HG02678 (cell line): ENCODE measurements around the gene BIRC3.
"Not testable (repeated sequence)": the region's sequence is repeated elsewhere in the genome, so short reads cannot be mapped to it uniquely, and the experiment has no call there.

Source experiments
- ATAC-seq: cut with Tn5 transposase; IDR thresholded peaks from one replicate; pipeline ENCODE4 v1.9.1; 2021; ENCODE audit warnings: mild to moderate bottlenecking, moderate library complexity; ENCODE audit not compliant: unreplicated experiment

The BIRC3 gene

GRCh38 chr11:102320679-102321078 is 3.4 kb downstream of the BIRC3 start:
- no peak for ATAC-seq

DNA sequence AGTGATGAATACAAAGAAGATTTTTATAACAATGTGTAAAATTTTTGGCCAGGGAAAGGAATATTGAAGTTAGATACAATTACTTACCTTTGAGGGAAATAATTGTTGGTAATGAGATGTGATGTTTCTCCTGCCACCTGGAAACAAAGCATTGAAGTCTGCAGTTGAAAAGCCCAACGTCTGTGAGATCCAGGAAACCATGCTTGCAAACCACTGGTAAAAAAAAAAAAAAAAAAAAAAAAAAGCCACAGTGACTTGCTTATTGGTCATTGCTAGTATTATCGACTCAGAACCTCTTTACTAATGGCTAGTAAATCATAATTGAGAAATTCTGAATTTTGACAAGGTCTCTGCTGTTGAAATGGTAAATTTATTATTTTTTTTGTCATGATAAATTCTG is 5.3 kb downstream of the BIRC3 start:
- no peak for ATAC-seq

- ATAC-seq: no peak
These were observed 6.4 kb downstream of the BIRC3 start for GRCh38 chr11:102323542-102324251.

GRCh38 chr11:102325088-102325487 is 7.8 kb downstream of the BIRC3 start:
- no peak for ATAC-seq

DNA sequence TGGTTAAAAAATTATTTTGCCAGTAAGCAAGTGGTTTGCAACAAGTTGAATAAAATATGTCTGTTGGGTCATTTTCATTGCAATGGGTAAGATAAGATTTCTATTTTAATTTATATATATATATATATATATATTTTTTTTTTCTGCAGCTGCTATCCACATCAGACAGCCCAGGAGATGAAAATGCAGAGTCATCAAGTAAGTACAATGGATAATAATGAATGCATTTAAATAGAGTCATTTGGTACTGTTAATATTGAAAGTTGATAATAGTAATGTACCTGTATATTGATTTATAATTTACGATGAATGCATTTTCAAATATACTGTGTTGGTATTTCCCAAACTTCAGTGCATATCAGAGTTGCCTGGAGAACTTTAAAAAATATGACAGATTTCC is 11.5 kb downstream of the BIRC3 start:
- no peak for ATAC-seq

GRCh38 chr11:102330231-102330630 is 12.9 kb downstream of the BIRC3 start:
- no peak for ATAC-seq

GRCh38 chr11:102331341-102331740 is 14.1 kb downstream of the BIRC3 start:
- no peak for ATAC-seq

GRCh38 chr11:102332611-102332994 is 15.3 kb downstream of the BIRC3 start:
- no peak for ATAC-seq

DNA sequence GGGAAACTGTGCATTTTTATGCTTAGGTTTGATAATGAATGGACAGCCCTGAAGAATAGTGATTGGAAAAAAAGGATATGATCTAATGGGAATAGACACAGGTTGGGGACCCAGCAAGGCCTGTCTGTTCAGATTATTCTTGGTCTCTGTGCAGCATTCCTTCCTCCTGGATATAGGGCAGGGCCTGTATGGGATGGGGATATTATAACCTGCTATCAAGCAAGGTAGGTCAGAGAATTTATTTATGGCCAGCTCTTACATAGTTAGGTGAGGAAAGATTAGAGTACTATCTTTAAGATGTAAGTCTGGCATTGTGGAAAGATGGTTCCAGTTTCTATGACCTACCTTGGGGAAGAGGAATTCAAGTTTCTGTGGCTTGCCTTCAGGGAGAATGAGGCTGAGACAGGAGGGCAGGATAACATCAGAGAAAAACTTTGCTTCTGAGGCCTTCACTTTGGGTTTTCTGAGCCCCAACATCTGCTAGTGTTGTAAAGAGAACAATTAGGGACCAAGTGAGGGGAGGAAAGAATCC is 21.3 kb downstream of the BIRC3 start:
- ATAC-seq: no peak

DNA sequence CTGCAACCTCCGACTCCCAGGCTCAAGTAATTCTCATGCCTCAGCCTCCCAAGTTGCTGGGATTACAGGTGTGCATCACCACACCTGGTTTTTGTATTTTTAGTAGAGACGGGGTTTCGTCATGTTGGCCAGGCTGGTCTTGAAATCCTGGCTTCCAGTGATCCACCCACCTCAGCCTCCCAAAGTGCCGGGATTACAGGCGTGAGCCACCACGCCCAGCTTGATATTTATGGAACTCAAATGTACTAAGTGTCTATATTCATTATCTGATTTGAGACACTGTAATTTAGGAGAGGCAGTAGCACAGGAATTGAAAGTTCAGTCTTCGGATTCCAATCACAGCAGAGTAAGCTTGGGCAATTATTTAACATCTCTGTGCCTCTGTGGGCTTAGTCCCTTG is 24.0 kb downstream of the BIRC3 start:
- ATAC-seq: not testable (repeated sequence)

DNA sequence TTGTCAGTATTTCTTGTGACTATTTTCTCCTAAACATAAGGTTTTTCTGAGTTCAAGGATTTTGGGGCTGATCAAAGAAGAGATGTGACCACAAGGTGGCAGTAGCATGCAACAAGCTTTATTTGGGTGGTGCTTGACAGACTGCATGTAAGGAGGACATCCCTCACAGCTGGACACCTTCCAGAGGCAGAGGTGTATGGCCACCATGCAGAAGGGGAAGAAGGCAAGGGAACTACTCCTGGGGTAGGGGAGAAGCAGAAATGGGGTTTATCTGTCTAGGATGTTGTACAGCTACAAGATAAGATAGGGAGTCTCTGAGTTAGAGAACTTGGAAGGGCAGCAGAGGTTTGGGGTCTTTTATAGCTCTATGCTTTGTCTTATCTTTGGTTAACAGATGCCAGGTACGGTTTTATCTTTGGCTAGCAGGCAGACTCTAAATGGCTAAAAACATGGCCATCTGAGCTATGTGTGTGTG is 24.6 kb downstream of the BIRC3 start:
- peak; percentile 36 for ATAC-seq

- no peak for ATAC-seq
These were observed 26.5 kb downstream of the BIRC3 start for GRCh38 chr11:102343809-102344208.

DNA sequence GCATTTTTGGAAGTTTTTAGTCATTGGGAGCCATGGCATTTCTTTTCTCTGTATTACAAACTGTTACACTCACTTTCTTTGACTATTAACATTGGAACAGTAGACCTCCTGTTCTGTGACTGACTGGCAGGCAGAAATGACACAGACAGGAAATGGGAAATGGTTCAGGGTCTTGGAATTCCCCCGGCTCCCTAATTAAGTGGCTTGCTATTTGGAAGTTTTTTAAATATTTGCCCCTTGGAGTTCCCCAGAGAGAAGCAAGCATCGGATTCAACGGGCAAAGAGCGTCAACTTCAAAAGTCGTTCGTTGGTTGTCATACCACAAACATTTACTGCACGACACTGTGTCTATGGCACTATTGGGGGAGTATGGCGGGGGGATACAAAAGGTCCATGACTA is 28.6 kb downstream of the BIRC3 start:
- ATAC-seq: peak; percentile 14

DNA sequence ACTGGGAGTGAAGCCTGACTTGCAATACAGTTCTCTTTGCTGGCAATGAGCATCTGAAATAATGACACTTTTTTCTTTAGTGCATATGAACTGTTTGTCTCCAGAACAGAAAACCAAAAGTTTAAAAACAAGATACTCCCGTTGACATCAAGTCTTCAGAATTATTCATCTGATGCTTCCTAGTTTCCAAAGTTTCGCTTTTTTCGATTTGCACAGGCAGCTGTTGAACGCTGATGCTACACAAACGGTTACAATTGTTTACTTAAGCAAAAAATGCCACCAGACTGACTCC is 29.1 kb downstream of the BIRC3 start:
- no peak for ATAC-seq

DNA sequence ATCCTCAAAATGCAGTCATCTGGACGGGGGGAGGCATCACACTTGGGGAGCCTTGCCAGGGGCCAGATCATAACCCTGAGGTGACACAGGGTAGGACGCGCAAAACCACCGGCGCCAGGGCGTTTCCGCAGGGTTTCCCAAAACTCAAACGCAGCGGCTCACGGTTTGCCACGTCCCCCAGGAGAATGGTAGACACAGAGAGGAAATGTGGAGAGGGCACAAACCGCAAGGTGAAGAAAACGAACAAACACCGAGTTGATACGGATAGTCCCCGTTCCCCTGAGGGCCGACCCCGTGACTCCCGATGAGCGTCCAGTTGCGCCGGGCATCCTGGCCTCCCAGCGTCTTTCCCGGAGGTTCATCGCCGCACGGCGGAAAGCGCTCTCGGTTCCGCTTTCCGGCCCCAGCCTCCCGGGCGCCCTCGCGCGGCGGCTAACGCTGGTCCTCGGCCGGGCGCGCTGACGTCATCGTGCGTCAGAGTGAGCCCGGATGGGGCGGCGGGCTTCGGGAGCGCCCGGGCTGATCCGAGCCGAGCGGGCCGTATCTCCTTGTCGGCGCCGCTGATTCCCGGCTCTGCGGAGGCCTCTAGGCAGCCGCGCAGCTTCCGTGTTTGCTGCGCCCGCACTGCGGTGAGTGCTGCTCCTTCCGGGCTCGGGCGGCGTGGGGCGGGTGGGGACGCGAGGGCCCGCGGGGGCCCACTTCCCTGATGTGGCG is 29.6 kb downstream of the BIRC3 start, which contains the start of gene BIRC2:
Gene BIRC2 (plus strand): TSS at position 467 of the 714 bp plus-strand sequence. CDS start 2,641 bp downstream, outside the sequence.
- peak; percentile 84 for ATAC-seq

DNA sequence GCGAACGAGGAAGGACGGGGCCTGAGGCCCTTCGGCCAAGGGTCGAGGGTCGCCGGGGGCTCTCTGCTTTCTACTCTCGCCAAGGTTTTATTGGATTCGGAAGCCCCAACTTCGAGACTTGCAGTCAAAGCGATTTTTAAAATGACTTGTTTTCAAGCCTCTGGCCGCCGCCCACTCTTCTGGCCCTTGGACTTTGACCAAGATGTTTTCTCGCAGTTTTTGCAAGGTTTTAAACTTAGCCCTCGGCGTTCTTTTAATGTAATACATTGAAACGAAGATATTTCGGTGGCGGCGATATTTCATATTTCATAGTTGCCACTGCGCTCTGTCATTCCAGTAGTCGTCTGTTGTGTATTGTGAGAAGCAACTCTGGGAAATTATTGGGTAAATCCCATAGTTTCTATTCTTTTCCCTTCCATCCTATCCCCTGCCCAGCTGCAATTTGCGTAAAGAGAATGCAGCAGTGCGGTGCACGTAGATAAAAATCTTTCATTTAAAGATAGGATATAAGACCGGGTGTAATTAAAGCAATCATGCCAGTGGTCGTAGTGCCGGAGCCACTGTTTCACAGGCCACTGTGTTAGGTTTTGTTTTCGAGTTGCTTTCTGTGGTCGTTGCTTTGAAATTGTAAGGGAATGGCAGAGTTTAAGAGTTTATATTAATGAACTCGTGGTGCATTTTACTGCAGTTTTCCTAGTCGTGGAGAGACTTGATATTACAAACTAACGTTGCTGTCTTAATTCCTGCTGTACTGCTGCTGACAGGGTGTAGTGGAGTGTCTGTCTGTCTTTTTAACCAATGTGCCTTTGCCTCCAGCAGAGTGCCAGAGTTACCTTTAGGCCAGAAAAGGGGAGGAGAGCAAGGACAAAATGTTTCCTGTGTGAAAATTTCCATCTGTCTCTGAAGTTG is 30.4 kb downstream of the BIRC3 start:
- ATAC-seq: peak; percentile 19

DNA sequence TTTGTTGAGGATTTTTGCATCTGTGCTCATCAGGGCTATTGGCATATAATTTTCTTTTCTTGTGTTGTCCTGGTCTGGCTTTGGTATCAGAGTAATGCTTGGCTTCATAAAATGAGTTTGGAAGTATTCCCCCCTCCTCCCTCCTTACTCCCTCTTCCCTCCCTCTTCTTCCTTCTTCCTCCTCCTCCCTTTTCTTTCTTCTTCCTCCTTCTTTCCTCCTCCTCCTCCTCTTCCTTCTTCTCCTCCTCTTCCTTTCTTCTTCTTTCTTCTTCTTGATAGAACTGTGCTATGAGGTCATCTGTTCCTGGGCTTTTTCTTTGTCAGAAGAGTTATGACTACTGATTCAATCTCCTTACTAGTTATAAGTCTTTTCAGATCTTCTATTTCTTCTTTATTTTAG is 39.8 kb downstream of the BIRC3 start:
- no peak for ATAC-seq

- ATAC-seq: no peak
These were observed 42.1 kb downstream of the BIRC3 start for GRCh38 chr11:102359372-102359771.

DNA sequence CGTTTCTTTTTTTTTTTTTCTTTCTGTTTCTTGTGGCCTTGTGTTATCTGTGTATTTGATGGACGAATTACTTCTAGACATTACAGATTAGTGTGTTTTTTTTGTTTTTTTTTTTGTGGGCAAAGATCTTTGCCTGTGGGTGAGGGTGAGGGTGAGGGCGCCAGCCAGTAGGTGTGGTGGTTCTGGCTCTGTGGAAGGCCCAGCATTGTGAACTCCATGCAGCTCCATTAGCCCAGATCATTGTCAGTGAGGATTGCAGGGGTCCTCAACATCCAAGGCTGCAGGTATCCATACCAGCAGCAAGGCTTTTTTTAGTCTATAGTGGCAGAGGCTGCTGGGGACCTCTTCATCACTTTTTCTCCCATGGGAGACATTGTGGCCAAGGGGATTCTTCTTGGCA is 43.4 kb downstream of the BIRC3 start:
- no peak for ATAC-seq

DNA sequence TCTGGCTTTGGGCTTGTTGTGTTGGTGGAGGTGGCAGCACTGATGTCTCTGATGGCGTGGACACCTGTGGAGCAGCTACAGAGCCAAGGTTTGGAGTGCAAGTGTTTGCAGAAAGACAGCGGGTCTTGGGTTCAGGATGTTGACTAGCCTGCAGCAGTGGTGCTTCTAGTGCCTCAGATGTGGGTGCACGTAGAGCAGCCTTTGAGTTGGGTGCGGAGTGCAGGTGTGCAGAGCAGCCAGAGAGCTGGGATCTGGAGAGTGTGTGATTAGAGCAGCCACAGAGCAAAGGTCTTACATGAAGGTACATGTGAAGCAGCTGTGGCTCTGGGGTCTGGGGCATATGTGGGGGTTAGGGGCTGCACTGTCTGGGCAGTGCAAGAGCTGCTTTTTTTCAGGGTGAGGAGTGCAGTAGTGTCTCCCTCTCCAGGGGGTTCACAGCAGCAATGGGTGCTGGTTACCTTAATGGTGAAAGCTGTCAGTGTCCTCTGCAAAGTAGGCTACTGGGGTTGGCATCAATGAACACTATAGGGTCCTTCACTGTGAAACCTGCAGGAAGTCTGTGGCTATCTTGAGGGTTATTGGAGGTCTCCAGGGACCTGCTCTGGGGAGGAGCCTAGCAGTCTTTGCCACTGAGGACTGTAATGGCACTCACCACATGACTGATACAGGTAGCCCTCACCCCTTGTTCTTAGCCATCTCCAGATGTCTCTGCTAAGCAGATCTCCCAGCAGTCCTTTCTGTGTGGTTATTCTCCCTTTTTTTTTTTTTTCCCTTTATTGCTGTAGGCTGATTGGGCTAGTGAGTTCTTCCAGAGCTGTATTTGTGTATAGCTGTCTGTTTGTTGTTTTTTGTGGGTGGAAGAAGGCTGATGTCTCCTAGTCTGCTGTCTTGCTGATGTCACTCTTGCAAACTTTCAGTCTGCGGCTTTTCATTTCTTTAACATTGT is 44.1 kb downstream of the BIRC3 start:
- peak; percentile 96 for ATAC-seq
